HG03565 (cell line): ENCODE results near the gene STK4.

ENCODE experiments used
- ATAC-seq: cut with Tn5 transposase; IDR thresholded peaks from one replicate; pipeline ENCODE4 v1.9.1; 2021; ENCODE audit warnings: mild to moderate bottlenecking, moderate library complexity; ENCODE audit not compliant: unreplicated experiment

STK4 gene

GRCh38 chr20:44952731-44953130 is 13.6 kb upstream of the STK4 start:
- no peak for ATAC-seq

DNA sequence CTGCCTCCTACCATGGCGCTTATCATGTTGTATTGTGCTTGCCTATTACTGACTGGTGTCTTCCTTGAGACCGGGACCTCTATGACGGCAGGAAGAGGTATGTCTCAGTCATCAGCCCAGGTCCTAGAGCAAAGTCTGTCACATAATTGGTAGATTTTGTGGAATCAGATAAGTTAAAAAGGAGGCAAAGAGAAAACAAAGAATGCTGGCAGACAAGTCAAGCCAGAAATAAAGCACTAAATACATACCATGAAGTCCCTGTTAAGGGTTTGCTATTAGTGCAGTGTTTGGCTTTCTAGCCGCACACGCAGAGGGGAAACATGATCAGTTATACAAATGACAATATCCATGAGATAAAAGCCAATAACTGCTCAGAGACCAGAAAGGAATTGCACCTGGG is 12.1 kb upstream of the STK4 start:
- no peak for ATAC-seq

GRCh38 chr20:44955270-44955669 is 11.0 kb upstream of the STK4 start:
- ATAC-seq, result no peak

GRCh38 chr20:44956410-44956809 is 9.9 kb upstream of the STK4 start:
- no peak for ATAC-seq

GRCh38 chr20:44958276-44958675 is 8.0 kb upstream of the STK4 start:
- ATAC-seq, result no peak

GRCh38 chr20:44959082-44959637 is 7.2 kb upstream of the STK4 start:
- no peak for ATAC-seq

DNA sequence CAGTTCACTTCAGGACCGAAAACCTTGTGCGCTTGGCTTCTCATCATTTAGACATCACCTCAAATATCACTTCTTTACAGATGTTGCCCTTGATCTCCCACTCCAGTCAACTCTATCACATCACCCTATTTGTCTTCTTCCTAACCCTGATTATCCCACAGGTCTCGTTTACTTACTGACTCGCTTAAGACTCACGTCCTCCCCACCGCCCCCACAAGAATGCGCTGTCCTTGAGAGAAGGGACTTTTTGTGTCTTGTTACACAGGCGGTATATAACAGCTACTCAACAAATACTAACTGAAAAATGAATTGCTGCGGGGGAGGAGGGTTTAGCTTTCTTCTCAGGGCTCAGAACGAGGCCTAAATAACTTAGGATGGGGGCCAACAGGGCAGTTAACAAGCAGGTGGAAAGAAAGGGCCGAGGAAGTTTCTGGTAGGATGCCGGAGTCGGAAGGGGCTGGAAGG is 6.6 kb upstream of the STK4 start:
- ATAC-seq, result no peak

- ATAC-seq, result peak; percentile 79
Observed at GRCh38 chr20:44960103-44960852, 6.0 kb upstream of the STK4 start, which contains the start of gene TOMM34. Gene TOMM34, minus strand, starts transcription at chr20:44960397. Its CDS starts 64 bp downstream, at chr20:44960333.

DNA sequence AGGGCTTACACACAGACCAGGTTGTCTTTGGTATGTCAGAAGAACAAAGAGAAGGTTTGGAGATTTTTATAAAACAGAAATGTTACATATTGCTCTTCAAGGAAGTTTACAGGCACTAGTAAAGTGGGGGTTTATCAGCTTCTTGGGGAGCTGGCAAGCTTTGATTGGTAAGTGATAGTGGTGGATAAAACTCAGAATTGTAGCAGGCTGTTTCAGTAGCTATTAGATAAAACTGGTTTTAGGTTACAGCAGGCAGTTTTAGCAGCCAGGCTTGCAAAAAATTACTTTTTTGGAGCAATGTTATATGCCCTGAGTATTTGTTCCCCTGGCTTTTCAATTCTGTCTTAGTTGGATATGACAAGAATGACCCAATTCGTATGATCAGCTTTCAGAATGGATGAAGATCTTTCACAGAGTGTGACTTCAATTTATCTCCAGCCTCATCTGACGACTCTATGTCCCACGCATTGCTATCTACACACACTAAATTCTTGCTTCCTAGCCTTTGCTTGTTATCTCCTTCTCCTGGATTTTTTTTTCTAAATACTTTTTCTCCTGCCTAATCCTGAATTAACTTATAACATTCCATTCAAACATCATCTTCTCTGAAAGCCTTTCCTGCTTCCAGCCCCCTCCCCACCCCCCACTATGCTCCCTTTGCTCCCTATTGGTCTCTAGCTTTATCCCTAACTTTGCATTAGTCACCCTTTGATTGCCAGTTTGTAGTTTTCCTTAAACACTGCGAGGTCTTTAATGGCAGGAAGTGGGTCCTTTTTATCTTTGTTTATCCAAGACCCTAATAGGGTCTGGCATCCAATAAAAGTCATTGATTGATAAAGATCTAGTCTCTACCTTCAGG is 5.1 kb upstream of the STK4 start:
- no peak for ATAC-seq

DNA sequence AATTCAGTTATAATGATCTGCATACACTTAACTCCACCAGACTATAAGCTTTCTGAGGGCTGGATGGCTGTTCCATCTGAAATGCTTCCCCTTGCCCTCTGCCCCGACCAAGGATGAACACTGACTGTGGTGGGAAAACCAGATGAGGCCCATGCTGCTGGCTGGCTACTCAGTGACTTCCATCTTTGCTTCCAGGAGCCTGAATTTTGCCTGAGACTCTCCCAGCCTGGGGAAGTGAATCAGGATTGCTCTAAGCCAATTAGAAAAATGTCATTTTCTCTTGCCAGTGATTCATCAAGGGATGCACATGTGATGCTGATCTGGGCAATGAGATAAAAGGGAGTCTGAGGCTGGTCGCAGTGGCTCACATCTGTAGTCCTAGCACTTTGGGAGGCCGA is 4.4 kb upstream of the STK4 start:
- no peak for ATAC-seq

DNA sequence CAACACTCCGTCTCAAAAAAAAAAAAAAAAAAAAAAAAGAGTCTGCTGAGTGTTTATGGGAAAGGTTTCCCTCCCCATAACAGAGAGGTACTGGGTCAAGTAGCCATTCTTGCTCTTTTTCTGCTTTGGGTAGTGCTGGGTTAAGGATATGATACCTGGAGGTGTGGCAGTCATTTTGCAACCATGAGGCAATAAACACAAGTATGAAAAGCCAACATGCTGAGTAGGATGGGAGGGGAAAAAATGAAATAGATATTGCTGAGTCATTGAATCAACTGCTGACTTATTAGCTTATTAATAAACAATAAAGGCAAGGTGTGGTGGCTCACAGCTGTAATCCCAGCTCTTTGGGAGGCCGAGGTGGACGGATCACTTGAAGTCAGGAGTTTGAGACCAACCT is 3.8 kb upstream of the STK4 start:
- ATAC-seq, result no peak

DNA sequence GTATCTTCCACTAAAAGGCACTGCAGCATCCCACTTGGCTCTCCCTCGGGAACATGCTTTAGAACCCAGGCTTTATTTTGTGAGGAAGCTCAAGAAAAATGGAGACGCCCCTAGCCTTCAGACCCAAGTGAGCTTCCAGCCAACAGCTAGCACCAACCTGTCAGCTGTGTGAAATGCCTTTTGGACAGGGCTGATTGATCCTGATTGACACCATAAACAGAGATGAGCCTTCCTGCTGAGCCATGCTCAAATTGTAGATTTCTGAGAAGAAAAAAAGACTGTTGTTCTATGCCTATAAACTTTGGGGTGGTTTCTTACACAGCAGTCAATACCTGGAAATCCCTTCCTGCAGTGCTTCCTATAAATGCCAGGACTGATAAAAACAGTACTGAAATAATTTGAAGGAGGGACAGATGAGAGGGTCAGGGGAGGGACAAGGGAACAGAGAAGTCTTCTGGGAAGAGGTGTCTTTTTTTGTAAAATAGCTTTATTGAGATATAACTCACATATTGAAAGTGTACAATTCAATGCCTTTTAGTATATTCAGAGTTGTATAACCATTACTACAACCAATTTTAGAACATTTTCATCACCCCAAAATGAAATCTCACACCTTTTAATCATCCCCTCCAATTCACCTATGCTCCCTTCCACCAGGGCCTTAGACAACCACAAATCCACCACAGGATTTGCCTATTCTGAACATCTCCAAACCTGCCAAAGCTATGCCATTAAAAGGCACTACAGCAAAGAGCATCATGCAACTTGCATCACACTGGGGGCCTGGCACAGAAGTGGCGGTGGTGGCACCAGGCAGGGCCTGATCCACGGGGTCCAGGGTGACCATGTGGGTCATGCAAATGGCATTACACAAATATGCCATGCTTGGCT is 2.7 kb upstream of the STK4 start:
- no peak for ATAC-seq

GRCh38 chr20:44965651-44966029 is 672 bp upstream of the STK4 start:
- ATAC-seq, result no peak

GRCh38 chr20:44967207-44967807 is 995 bp downstream of the STK4 start:
- no peak for ATAC-seq

- no peak for ATAC-seq
Observed at GRCh38 chr20:44969300-44969894, 3.1 kb downstream of the STK4 start.

- no peak for ATAC-seq
Observed at GRCh38 chr20:44970243-44970757, 4.0 kb downstream of the STK4 start.

- ATAC-seq, result no peak
Observed at GRCh38 chr20:44973053-44973452, 6.7 kb downstream of the STK4 start.

DNA sequence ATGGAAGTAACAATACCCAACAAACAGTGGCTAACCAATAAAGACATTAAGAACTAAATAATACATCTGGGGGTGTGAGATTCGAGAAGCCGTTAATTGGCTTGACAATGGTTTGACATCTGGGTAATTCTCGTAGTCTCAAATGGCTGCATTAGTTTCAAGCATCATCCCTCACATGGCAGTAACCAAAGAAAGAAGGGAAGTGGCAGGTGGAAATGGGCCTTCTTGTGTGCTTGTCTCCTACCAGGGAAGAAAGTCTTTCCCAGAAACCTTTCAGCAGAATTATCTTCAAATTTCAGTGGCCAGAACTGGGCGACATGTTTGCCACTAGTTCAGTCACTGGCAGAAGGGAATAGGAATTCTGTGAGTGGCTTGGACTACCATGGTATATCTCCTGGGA is 10.4 kb downstream of the STK4 start:
- no peak for ATAC-seq

GRCh38 chr20:44979090-44979621 is 12.8 kb downstream of the STK4 start:
- ATAC-seq, result peak; percentile 87
